Measurements from ENCODE around the gene KLF12.

The KLF12 gene

DNA sequence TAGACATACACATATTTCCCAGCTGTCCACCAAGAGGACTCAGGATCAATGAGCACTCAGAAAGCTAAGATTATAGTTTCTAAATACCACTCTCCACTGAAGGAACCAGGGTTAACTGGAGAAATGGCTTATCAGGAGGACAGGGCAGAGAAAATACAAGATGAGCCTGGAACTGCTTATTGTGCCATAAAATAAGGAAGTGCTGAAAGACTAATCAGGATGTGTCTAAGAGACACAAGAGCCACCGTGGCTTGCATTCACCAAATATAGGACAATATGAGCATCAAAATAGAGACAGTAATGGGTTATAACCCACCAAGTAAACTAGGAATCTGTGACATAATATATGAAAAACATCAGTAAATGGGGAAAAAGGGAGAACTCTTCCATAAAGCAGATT is 32.8 kb downstream of the KLF12 start:
- no peak for FAIRE-seq

- no peak for FAIRE-seq
Observed at GRCh38 chr13:74098077-74098476, 36.1 kb downstream of the KLF12 start.

- FAIRE-seq: no peak
Observed at GRCh38 chr13:74097116-74097515, 37.1 kb downstream of the KLF12 start.

GRCh38 chr13:74093691-74094090 is 40.5 kb downstream of the KLF12 start:
- FAIRE-seq: no peak

GRCh38 chr13:74092711-74093110 is 41.5 kb downstream of the KLF12 start:
- FAIRE-seq: no peak

DNA sequence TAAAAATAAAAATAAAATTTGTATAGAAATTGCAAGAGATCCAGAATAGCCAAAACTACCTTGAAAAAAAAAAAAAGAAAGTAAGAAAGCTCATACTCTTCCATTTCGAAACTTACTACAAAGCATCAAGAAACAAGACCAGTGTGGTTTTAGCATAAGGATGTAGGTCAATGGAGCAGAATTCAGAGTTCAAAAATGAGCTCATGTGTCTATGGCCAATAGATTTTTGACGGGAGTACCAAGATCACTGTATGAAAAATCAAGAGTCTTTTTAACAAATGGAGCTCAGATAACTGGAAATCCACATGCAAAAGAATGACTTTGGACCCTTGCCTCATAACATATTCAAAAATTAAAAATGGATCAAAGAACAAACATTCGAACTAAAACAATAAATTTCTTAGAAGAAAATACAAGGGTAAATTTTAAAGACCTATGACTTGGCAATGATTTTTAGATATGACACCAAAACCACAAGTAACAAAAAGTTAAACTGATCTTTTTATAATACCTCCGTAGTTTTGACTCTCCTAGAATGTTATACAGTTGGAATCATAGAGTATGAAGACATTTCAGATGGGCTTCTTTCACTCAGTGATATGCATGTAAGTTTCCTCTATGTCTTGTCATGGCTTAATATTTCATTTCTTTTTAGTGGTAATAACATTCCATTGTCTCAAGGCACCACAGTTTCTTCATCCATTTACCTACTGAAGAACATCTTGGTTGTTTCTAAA is 43.2 kb downstream of the KLF12 start:
- no peak for FAIRE-seq

DNA sequence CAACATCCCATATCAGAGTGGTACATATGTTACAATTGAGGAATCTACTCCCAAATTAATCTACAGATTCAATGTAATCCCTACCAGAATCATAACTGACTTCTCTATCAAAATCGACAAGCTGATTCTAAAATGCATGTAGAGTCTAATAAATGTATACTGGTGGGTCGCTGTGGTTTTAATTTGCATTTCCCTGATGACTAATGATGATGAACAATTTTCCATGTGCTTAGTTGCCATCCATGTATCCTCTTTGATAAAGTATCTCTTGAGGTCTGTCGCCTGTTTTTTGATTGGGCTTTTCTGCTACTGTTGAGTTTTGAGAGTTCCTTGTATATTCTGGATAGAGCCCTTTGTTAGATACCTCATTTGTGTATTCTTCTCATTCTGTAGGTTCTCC is 43.8 kb downstream of the KLF12 start:
- no peak for FAIRE-seq

DNA sequence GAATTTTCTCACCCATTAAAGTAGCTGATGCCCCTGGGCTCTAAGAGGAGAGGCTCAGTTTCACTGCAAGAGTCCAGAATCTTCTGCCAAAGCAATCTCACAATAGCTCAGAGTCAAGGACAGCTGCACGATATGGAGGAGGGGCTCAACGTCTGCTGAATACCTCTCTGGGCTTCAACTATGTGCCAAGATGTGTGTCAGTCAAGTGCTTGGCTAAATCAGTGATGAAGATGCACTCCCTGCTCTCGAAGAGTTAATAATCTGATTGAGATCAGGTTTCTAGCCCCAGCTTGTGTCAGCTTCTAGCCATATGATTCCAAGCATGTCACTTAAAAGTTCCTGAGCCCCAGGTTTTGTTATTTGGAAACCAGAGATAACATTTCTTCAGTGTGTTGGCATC is 46.8 kb downstream of the KLF12 start:
- no peak for FAIRE-seq
